Measurements from ENCODE around the gene KCNK5. TPM values are rescaled to one million over a fixed set of nuclear protein-coding genes. Genes with fewer than 3 reads are reported as not detected.

KCNK5 gene
- total and polyA plus RNA-seq, 4 donors, result 0.73 to 7.5 (median 6.1) TPM

DNA sequence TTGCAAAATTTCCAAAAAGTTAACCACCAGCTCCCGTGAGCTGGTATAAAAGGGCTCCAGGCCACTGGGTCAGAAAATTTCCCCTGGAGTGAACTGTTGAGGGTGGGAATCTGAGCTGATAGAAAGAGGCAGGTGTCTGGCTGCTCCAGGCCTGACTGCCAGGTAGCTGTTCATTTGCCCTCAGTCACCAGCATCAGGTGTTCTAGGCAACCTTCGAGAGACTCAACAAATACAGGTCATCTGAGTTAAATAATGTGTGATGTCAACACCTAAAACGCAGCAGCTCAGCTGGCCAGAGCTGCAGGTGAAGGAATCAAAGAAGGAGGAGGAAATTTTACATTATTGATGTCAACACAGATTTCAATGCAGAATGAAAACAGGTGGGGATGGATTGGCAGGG, 46.7 kb downstream of the KCNK5 start:
- no peaks in the 10 kb centered on the region for H3K27me3 ChIP-seq (ENCODE audit: control insufficient read depth, insufficient read depth, low read length)
- no peak for DNase-seq (ENCODE audit: low read depth in 4 of 6, low spot score in 6 of 6)
- peaks cover 1% of the 10 kb centered on the region for H3K9me3 ChIP-seq (ENCODE audit: control insufficient read depth, insufficient read depth, low read length)
- no peak overlapping the region for H3K4me3 ChIP-seq (ENCODE audit: low read depth, low read length)
- H3K36me3 ChIP-seq (ENCODE audit: control insufficient read depth, insufficient read depth, low read length), result no peaks in the 10 kb centered on the region
- no peak overlapping the region for H3K27ac ChIP-seq (ENCODE audit: low read depth, low read length)
- WGBS (ENCODE audit: insufficient coverage), result 90% methylated on average over 3 of the region's 3 CpGs
- H3K4me1 ChIP-seq (ENCODE audit: control insufficient read depth, insufficient read depth, low read length), result peaks cover 4% of the 10 kb centered on the region

DNA sequence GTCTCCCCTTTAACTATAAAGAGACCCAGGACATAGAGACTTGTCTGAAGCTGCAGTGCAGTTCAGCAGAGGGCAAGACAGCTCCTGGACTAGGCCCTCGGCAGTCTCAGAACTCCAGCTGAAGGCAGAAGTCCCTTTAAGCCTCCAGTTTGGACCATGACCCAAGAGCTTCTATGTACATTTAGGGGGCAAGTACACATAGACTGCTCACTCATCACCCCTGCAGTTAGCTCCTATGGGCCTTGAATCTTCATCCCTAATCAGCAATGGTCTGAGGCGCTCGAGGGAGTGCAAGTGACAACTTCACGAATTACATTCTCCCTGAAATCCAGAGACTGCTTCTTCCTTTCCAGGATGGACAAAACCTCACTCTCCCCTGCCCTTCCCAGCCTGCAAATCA, 47.4 kb downstream of the KCNK5 start:
- no peak for DNase-seq (ENCODE audit: low read depth in 4 of 6, low spot score in 6 of 6)
- WGBS (ENCODE audit: insufficient coverage), result 100% methylated on average over 1 of the region's 4 CpGs
- Histone ChIP-seq H3K36me3 (ENCODE audit: control insufficient read depth, insufficient read depth, low read length) (no peaks in the 10 kb centered on the region), H3K27me3 (ENCODE audit: control insufficient read depth, insufficient read depth, low read length) (no peaks in the 10 kb centered on the region), H3K9me3 (ENCODE audit: control insufficient read depth, insufficient read depth, low read length) (peaks cover 4% of the 10 kb centered on the region), H3K4me1 (ENCODE audit: control insufficient read depth, insufficient read depth, low read length) (no peaks in the 10 kb centered on the region), H3K27ac (ENCODE audit: low read depth, low read length) (no peak overlapping the region), H3K4me3 (ENCODE audit: low read depth, low read length) (no peak overlapping the region)

DNA sequence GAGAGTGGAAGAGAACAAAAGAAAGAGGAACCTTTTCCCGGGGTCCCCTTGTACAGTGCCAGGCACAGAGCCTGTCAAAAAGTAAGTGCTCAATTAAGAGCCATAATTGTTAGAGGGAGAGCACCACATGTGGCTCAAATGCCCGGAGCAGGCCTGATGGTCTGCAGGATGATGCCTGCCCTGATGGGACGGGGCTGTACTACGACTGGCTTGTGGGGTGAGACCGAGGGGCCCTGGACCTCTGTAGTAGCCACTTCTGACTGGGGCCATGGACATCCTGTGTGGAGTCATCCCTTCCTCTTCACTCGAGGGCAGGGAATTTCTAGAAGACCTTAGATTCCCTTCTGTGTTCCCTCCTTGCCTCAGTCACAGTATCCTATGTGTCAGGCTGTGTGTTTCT, 47.9 kb downstream of the KCNK5 start:
- Histone ChIP-seq H3K36me3 (ENCODE audit: control insufficient read depth, insufficient read depth, low read length) (no peaks in the 10 kb centered on the region), H3K27ac (ENCODE audit: low read depth, low read length) (no peak overlapping the region), H3K27me3 (ENCODE audit: control insufficient read depth, insufficient read depth, low read length) (no peaks in the 10 kb centered on the region), H3K4me1 (ENCODE audit: control insufficient read depth, insufficient read depth, low read length) (no peaks in the 10 kb centered on the region), H3K9me3 (ENCODE audit: control insufficient read depth, insufficient read depth, low read length) (peaks cover 4% of the 10 kb centered on the region), H3K4me3 (ENCODE audit: low read depth, low read length) (no peak overlapping the region)
- 81% methylated on average over 5 of the region's 6 CpGs for WGBS (ENCODE audit: insufficient coverage)
- DNase-seq (ENCODE audit: low read depth in 4 of 6, low spot score in 6 of 6), result no peak

DNA sequence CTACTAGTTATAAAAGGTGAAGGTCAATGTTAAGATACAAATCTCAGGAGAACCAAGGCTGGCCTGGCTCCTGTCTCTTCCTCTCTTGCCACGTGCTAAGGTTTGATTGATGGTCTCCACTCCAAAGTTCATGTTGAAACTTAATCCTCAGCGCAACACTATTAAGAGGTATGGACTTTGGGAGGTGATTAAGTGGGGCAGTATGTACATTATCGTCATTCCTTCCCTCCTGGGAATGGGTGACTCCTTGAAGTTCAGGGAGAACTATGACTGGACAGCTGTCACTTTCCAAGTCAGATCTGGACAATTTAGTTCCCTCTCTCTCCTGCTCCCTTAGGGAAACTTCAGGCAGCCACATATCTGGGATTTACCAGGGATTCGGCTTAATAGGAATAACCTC, 50.5 kb downstream of the KCNK5 start:
- WGBS (ENCODE audit: insufficient coverage), result no CpG with 5 or more reads among the region's 4 CpGs
- no peaks in the 10 kb centered on the region for H3K27me3 ChIP-seq (ENCODE audit: control insufficient read depth, insufficient read depth, low read length)
- DNase-seq (ENCODE audit: low read depth in 4 of 6, low spot score in 6 of 6), result no peak
- H3K4me1 ChIP-seq (ENCODE audit: control insufficient read depth, insufficient read depth, low read length), result no peaks in the 10 kb centered on the region
- H3K36me3 ChIP-seq (ENCODE audit: control insufficient read depth, insufficient read depth, low read length), result no peaks in the 10 kb centered on the region
- H3K4me3 ChIP-seq (ENCODE audit: low read depth, low read length), result no peak overlapping the region
- no peak overlapping the region for H3K27ac ChIP-seq (ENCODE audit: low read depth, low read length)
- H3K9me3 ChIP-seq (ENCODE audit: control insufficient read depth, insufficient read depth, low read length), result peaks cover 4% of the 10 kb centered on the region

DNA sequence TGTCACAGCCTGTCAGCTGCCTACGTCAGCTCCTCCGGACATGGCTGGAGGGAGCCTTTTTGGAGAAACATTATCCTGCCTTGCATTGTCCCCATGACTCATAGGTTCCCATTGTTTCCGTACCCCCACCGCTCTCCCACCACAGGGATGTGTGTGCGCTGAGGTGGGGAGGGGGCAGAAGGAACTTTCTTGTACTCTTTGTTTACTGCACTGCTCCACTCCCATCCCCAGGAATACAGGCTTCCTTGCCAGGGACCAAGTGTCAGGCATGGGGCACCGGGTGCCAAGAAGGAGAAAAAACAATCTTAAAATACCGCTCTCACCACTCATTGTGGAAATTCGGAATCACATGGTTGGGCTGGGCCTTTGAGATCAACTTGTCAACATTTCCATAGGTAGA, 51.0 kb downstream of the KCNK5 start:
- no peaks in the 10 kb centered on the region for H3K36me3 ChIP-seq (ENCODE audit: control insufficient read depth, insufficient read depth, low read length)
- no peaks in the 10 kb centered on the region for H3K4me1 ChIP-seq (ENCODE audit: control insufficient read depth, insufficient read depth, low read length)
- H3K27ac ChIP-seq (ENCODE audit: low read depth, low read length), result no peak overlapping the region
- no peak overlapping the region for H3K4me3 ChIP-seq (ENCODE audit: low read depth, low read length)
- DNase-seq (ENCODE audit: low read depth in 4 of 6, low spot score in 6 of 6), result no peak
- H3K9me3 ChIP-seq (ENCODE audit: control insufficient read depth, insufficient read depth, low read length), result peaks cover 4% of the 10 kb centered on the region
- H3K27me3 ChIP-seq (ENCODE audit: control insufficient read depth, insufficient read depth, low read length), result no peaks in the 10 kb centered on the region
- 80% methylated on average over 2 of the region's 8 CpGs for WGBS (ENCODE audit: insufficient coverage)

DNA sequence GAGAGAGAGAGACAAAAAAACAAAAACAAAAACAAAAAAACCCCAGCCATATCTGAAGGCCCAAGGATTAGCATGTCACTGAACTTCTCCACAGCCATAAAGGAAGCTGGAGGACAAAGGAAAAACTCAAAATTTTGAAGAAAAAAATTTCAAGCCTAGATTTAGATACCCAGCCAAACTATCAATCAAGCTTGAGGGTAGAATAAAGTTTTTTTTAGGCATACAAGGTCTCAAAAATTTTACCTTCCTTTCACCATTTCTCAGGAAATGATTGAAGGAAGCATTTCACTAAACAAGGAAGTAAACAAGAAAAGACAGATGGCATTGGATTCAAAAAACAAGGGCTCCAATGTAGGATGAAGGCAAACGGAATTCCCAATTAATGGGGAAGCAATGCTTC, 52.1 kb downstream of the KCNK5 start:
- H3K36me3 ChIP-seq (ENCODE audit: control insufficient read depth, insufficient read depth, low read length), result no peaks in the 10 kb centered on the region
- no peaks in the 10 kb centered on the region for H3K4me1 ChIP-seq (ENCODE audit: control insufficient read depth, insufficient read depth, low read length)
- 100% methylated on average over 1 of the region's 1 CpG for WGBS (ENCODE audit: insufficient coverage)
- H3K9me3 ChIP-seq (ENCODE audit: control insufficient read depth, insufficient read depth, low read length), result peaks cover 4% of the 10 kb centered on the region
- H3K27ac ChIP-seq (ENCODE audit: low read depth, low read length), result no peak overlapping the region
- no peak overlapping the region for H3K4me3 ChIP-seq (ENCODE audit: low read depth, low read length)
- no peak for DNase-seq (ENCODE audit: low read depth in 4 of 6, low spot score in 6 of 6)
- H3K27me3 ChIP-seq (ENCODE audit: control insufficient read depth, insufficient read depth, low read length), result no peaks in the 10 kb centered on the region

DNA sequence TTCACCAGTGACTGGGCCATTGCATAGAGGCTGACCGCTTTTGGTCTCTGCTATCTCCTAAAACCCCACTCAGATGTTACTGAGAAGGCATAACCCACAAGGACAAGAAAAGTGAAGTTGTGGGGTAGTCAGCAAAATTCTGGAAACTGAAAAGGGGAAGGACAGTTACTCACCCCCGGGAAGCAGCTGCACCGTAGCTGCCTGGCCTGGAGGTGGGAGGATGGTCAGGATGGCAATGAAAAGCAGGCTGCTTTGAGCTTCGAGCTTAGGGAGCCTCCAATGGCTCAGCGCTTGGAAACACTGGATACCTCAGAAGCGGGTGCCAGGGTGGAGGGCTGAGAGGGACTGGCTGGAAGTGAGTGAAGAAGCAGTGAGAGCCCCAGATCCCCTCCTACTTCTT, 56.0 kb downstream of the KCNK5 start:
- Histone ChIP-seq H3K9me3 (ENCODE audit: control insufficient read depth, insufficient read depth, low read length) (peaks cover 7% of the 10 kb centered on the region), H3K36me3 (ENCODE audit: control insufficient read depth, insufficient read depth, low read length) (no peaks in the 10 kb centered on the region), H3K27me3 (ENCODE audit: control insufficient read depth, insufficient read depth, low read length) (no peaks in the 10 kb centered on the region), H3K27ac (ENCODE audit: low read depth, low read length) (no peak overlapping the region), H3K4me3 (ENCODE audit: low read depth, low read length) (no peak overlapping the region), H3K4me1 (ENCODE audit: control insufficient read depth, insufficient read depth, low read length) (peaks cover 13% of the 10 kb centered on the region)
- no peak for DNase-seq (ENCODE audit: low read depth in 4 of 6, low spot score in 6 of 6)
- WGBS (ENCODE audit: insufficient coverage), result 58% methylated on average over 2 of the region's 6 CpGs

DNA sequence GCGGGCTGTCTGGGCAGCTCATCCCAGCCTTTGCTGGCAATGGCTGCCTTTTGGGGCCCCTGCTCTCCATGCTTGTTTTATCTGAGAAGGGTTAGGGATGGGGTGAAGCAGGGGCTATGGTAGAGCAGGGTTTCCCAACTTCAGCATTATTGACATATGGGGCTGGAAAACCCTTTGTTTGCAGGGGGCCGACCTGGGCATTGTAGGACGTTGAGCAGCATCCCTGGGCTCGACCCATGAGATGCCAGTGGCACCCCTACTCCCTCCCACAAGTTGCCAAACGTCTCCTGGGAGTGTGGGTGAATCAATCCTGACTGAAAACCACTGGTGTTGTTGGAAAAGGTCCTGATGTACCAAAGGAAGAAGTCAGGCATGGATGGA, 56.9 kb downstream of the KCNK5 start:
- WGBS (ENCODE audit: insufficient coverage), result 100% methylated on average over 1 of the region's 5 CpGs
- Histone ChIP-seq H3K27ac (ENCODE audit: low read depth, low read length) (no peak overlapping the region), H3K27me3 (ENCODE audit: control insufficient read depth, insufficient read depth, low read length) (no peaks in the 10 kb centered on the region), H3K4me1 (ENCODE audit: control insufficient read depth, insufficient read depth, low read length) (peaks cover 13% of the 10 kb centered on the region), H3K4me3 (ENCODE audit: low read depth, low read length) (no peak overlapping the region), H3K36me3 (ENCODE audit: control insufficient read depth, insufficient read depth, low read length) (no peaks in the 10 kb centered on the region), H3K9me3 (ENCODE audit: control insufficient read depth, insufficient read depth, low read length) (peaks cover 3% of the 10 kb centered on the region)
- DNase-seq (ENCODE audit: low read depth in 4 of 6, low spot score in 6 of 6), result no peak

DNA sequence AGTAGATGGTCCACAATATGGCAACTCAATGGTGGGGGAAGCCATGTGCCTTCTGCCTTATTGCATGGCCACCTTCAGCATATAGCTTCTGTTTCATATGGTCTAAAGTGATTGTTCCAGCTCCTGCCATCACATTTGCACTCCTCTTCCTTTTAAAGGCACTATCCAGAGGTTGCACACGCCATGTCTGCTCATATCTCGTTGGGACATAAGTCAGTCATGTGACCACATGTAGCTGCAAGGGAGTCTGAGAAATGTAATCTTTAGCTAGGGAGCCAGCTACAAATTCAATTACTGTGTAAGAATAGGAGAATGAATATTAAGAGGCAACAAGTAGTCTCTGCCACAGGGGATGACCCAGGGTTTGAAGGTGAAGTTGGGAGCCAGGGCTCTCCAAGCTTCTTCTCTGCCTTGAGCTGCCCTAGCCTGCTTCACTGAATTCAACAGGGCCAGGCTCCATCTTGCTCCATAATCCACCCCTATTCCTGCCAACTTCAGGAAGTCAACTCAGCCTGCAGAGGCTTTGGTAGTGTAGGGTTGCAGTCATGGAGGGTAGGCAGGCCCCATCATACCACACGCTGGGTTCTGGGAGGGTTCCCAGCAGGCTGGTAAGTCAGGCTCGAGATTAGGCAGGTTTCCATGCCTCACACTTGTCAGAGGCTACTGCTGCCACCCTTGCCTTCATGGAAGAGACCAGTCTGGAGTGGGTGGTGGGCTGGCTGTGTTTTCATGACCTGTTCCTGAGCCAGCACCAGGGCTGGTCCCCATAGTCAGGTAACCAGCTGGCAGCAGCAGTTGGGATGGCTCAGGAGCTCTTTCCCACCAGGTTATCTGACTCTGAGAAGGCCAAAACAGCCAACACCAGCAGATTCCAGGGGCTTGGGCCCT, 57.5 kb downstream of the KCNK5 start:
- WGBS (ENCODE audit: insufficient coverage), result 75% methylated on average over 2 of the region's 4 CpGs
- no peak overlapping the region for H3K27ac ChIP-seq (ENCODE audit: low read depth, low read length)
- H3K4me1 ChIP-seq (ENCODE audit: control insufficient read depth, insufficient read depth, low read length), result peaks cover 13% of the 10 kb centered on the region
- H3K9me3 ChIP-seq (ENCODE audit: control insufficient read depth, insufficient read depth, low read length), result peaks cover 3% of the 10 kb centered on the region
- no peak for DNase-seq (ENCODE audit: low read depth in 4 of 6, low spot score in 6 of 6)
- H3K27me3 ChIP-seq (ENCODE audit: control insufficient read depth, insufficient read depth, low read length), result no peaks in the 10 kb centered on the region
- no peak overlapping the region for H3K4me3 ChIP-seq (ENCODE audit: low read depth, low read length)
- H3K36me3 ChIP-seq (ENCODE audit: control insufficient read depth, insufficient read depth, low read length), result no peaks in the 10 kb centered on the region

DNA sequence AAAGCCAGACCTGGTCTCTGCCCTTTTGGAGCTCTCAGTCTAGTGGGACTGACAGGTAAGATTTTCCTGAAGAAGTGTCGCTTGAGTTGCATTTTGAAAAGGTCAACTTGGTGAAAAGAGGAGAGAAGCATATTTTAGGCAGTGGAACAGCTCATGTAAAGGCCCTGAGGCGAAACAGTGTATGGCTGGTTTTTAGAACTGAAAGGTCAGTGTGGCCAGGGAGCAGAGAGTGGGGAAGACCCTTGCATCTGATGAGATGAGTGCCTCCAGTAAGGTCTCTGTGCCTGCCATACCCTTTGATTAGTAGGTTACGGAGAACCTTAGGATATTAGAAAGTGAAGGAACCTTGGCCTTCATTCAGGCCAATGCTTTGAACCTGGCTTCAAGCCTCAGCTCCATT, 58.4 kb downstream of the KCNK5 start:
- H3K27me3 ChIP-seq (ENCODE audit: control insufficient read depth, insufficient read depth, low read length), result peaks cover 3% of the 10 kb centered on the region
- no peak overlapping the region for H3K4me3 ChIP-seq (ENCODE audit: low read depth, low read length)
- WGBS (ENCODE audit: insufficient coverage), result 88% methylated on average over 2 of the region's 3 CpGs
- peaks cover 3% of the 10 kb centered on the region for H3K9me3 ChIP-seq (ENCODE audit: control insufficient read depth, insufficient read depth, low read length)
- no peaks in the 10 kb centered on the region for H3K36me3 ChIP-seq (ENCODE audit: control insufficient read depth, insufficient read depth, low read length)
- H3K27ac ChIP-seq (ENCODE audit: low read depth, low read length), result no peak overlapping the region
- peaks cover 17% of the 10 kb centered on the region for H3K4me1 ChIP-seq (ENCODE audit: control insufficient read depth, insufficient read depth, low read length)
- DNase-seq (ENCODE audit: low read depth in 4 of 6, low spot score in 6 of 6), result no peak
